GF-D8 (cell line): ENCODE data around the gene TIMM23.
"Not testable (repeated sequence)": the region's sequence is repeated elsewhere in the genome, so short reads cannot be mapped to it uniquely, and the experiment has no call there.

Source experiments
- DNase-seq: peaks from one replicate; lab custom pipeline; 2025; lab: John Stamatoyannopoulos, UW

Gene TIMM23

GRCh38 chr10:46024948-46025347 lies 52.7 kb downstream of the TIMM23 start:
- DNase-seq: no peak

GRCh38 chr10:46025406-46025805 lies 53.1 kb downstream of the TIMM23 start:
- DNase-seq: no peak

- DNase-seq: no peak
Measured at GRCh38 chr10:46026106-46026505, 53.8 kb downstream of the TIMM23 start.

GRCh38 chr10:46028584-46029460 lies 56.5 kb downstream of the TIMM23 start:
- DNase-seq: peak; percentile 44

GRCh38 chr10:46029461-46030030 lies 57.3 kb downstream of the TIMM23 start:
- no peak for DNase-seq

- peak; percentile 95 for DNase-seq
Measured at GRCh38 chr10:46030091-46030937, 58.0 kb downstream of the TIMM23 start, which contains the start of gene NCOA4. Gene NCOA4 (minus strand): TSS chr10:46030623. CDS start chr10:46016680, 13,943 bp downstream.

- DNase-seq: peak; percentile 22
Measured at GRCh38 chr10:46031648-46032532, 59.6 kb downstream of the TIMM23 start.

- DNase-seq: peak; percentile 3
Measured at GRCh38 chr10:46033602-46034011, 61.3 kb downstream of the TIMM23 start.

- DNase-seq: peak; percentile 2
Measured at GRCh38 chr10:46035923-46036849, 63.9 kb downstream of the TIMM23 start.

GRCh38 chr10:46037107-46037825 lies 65.0 kb downstream of the TIMM23 start:
- no peak for DNase-seq

- DNase-seq: no peak
Measured at GRCh38 chr10:46040004-46040403, 67.7 kb downstream of the TIMM23 start.

- no peak for DNase-seq
Measured at GRCh38 chr10:46042527-46042926, 70.2 kb downstream of the TIMM23 start.

- DNase-seq: no peak
Measured at GRCh38 chr10:46046261-46046660, 74.0 kb downstream of the TIMM23 start, which contains the start of gene MSMB. Gene MSMB (minus strand): TSS chr10:46046269. CDS start chr10:46046237, 32 bp downstream.

- DNase-seq: no peak
Measured at GRCh38 chr10:46048152-46048551, 75.9 kb downstream of the TIMM23 start.

- not testable (repeated sequence) for DNase-seq
Measured at GRCh38 chr10:46049497-46049831, 77.2 kb downstream of the TIMM23 start.

GRCh38 chr10:46050941-46051623 lies 78.8 kb downstream of the TIMM23 start:
- no peak for DNase-seq

GRCh38 chr10:46052057-46052790 lies 79.9 kb downstream of the TIMM23 start:
- DNase-seq: no peak

- DNase-seq: no peak
Measured at GRCh38 chr10:46052791-46053375, 80.6 kb downstream of the TIMM23 start.
